ENCODE measurements around the gene DIP2A.
A peak's percentile ranks its signal among the peaks of the same experiment; 100 is the strongest.

The DIP2A gene, protein sequence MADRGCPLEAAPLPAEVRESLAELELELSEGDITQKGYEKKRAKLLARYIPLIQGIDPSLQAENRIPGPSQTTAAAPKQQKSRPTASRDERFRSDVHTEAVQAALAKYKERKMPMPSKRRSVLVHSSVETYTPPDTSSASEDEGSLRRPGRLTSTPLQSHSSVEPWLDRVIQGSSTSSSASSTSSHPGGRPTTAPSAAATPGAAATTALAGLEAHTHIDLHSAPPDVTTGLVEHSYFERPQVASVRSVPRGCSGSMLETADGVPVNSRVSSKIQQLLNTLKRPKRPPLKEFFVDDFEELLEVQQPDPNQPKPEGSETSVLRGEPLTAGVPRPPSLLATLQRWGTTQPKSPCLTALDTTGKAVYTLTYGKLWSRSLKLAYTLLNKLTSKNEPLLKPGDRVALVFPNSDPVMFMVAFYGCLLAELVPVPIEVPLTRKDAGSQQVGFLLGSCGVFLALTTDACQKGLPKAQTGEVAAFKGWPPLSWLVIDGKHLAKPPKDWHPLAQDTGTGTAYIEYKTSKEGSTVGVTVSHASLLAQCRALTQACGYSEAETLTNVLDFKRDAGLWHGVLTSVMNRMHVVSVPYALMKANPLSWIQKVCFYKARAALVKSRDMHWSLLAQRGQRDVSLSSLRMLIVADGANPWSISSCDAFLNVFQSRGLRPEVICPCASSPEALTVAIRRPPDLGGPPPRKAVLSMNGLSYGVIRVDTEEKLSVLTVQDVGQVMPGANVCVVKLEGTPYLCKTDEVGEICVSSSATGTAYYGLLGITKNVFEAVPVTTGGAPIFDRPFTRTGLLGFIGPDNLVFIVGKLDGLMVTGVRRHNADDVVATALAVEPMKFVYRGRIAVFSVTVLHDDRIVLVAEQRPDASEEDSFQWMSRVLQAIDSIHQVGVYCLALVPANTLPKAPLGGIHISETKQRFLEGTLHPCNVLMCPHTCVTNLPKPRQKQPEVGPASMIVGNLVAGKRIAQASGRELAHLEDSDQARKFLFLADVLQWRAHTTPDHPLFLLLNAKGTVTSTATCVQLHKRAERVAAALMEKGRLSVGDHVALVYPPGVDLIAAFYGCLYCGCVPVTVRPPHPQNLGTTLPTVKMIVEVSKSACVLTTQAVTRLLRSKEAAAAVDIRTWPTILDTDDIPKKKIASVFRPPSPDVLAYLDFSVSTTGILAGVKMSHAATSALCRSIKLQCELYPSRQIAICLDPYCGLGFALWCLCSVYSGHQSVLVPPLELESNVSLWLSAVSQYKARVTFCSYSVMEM (N-terminal part only)

GRCh38 chr21:46458315-46459023, at the start of gene DIP2A:
DIP2A (plus strand) TSS chr21:46458891; CDS start chr21:46459132, 241 bp downstream.
- DNase-seq, result peak; percentile 97

- no peak for DNase-seq
Observed at GRCh38 chr21:46409641-46410406, 48.9 kb upstream of the DIP2A start.

DNA sequence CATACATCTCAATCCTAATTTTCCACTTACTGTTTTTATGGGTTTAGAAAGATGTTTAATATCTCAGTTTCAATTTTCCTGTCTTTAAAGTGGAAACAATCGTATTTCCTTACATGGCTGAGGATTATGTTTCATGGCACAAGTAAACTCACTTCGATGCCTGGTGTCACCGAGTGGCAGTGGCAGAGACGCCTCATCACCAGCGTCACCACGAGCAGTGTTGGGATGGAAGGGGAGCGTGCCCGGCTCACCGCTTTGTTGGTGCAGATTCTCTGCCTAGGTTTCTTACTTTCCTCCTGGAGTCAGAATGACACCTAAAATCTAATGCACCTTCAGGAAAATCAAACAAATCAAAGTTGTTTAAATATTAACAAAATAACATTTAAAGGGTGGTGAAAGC, 48.2 kb upstream of the DIP2A start:
- DNase-seq, result no peak

DNA sequence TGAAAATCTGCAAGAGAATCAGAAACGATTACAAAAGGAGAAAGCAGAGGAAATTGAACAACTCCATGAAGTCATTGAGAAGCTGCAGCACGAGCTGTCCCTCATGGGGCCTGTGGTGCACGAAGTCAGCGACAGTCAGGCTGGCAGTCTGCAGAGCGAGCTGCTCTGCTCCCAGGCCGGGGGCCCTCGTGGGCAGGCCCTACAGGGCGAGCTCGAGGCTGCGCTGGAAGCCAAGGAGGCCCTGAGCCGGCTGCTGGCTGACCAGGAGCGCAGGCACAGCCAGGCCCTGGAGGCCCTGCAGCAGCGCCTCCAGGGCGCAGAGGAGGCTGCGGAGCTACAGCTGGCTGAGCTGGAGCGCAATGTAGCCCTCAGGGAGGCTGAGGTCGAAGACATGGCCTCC, 47.5 kb upstream of the DIP2A start:
- no peak for DNase-seq

- DNase-seq, result no peak
Observed at GRCh38 chr21:46411691-46412090, 47.0 kb upstream of the DIP2A start.

DNA sequence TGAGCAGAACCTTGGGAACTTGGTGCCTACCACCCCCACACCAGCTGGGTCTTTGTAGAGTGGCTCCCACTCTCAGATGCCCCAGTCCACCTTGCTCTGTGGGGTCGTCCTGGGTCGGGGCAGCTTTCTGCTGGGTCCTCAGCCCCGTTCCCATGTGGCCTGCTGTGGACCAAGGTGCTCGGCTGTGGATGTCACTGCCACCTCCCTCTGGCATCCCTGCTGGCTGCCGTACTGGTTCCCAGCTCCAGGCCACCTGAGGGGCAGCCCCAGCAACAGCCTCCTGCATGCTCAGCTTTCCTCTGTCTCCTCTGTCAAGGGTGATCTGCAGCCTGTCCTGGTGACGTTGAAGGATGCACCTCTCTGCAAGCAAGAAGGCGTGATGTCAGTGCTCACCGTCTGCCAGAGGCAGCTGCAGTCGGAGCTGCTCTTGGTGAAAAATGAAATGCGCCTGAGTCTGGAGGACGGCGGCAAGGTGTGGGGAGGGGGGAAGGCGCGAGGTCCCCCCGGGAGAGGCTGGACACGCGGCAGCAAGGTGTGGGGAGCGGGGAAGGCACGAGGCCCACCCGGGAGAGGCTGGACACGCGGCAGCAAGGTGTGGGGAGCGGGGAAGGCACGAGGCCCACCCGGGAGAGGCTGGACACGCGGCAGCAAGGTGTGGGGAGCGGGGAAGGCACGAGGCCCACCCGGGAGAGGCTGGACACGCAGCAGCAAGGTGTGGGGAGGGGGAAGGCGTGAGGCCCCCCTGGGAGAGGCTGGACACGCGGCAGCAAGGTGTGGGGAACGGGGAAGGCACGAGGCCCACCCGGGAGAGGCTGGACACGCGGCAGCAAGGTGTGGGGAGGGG, 45.9 kb upstream of the DIP2A start:
- DNase-seq, result no peak

GRCh38 chr21:46413365-46413696, 45.4 kb upstream of the DIP2A start:
- no peak for DNase-seq

DNA sequence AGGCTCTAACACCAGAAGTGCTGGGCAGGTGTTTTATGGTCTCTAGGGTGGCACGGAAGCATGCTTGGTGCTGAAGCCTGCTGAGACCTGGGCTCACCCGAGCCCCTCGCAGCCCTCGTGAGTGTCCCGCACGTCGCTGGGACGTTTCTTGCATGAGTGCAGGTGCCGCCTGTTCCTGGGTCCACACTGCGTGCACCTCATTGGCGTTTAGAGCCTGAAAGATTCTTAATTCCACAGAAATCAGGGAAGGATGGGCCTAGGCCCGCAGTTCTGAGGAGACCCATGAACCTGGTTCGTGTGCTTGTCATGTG, 43.8 kb upstream of the DIP2A start:
- no peak for DNase-seq

DNA sequence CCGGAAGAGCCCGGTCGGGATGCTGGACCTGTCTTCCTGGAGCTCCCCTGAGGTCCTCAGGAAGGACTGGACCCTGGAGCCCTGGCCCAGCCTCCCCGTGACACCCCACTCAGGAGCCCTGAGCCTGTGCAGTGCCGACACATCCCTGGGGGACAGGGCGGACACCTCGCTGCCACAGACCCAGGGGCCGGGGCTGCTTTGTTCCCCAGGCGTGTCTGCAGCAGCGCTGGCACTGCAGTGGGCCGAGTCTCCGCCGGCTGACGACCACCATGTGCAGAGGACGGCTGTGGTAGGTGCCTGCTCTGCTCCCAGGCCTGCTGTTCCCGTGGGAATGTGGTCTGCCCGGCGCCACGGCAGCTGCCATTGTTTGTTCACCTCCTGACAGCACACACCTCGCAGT, 42.1 kb upstream of the DIP2A start:
- DNase-seq, result no peak

- DNase-seq, result no peak
Observed at GRCh38 chr21:46418265-46418946, 40.3 kb upstream of the DIP2A start.

DNA sequence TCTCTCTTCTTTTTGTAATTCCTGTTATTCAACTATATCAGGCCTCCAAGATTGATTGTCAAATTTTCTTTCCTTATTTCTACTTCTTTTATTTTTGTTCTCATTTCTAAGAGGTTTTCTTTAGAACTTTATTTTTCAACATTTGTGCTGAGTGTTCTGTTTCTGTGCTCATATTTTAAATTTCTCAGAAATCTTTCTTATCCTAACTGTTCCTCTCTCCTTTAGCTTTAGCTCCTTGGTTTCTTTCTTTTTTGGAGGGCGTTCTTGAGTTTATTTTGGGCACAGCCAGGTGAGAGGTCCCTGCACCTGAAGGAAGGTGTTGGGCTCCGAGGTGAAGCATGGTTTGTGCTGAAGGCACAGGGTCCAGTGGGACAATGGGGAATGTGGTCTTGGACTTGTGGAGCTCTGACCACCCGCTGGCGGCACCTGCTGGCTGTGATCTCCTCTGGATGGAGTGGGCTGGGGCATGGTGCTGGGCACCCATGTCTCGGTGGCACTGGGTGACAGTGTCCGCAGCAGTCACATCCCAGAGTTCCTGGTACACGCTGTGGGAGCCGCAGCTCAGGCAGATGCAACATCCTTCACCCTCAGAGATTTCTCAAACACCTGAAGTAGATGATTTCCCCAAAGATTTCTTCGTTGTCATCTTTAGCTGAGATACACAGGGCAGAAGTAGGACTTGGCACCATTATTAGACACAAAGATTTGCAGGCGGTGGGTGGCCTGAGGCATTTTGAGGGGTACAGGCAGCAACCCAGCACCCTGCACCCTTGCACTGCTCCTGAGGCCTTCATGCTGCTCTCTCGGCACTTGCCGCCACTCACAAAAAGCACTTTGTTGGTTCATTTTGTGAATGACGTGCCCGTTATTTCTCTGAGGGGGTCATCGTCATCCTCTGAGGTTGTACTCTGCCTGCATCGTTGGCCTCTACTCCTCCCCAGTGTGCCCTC, 38.2 kb upstream of the DIP2A start:
- DNase-seq, result no peak

DNA sequence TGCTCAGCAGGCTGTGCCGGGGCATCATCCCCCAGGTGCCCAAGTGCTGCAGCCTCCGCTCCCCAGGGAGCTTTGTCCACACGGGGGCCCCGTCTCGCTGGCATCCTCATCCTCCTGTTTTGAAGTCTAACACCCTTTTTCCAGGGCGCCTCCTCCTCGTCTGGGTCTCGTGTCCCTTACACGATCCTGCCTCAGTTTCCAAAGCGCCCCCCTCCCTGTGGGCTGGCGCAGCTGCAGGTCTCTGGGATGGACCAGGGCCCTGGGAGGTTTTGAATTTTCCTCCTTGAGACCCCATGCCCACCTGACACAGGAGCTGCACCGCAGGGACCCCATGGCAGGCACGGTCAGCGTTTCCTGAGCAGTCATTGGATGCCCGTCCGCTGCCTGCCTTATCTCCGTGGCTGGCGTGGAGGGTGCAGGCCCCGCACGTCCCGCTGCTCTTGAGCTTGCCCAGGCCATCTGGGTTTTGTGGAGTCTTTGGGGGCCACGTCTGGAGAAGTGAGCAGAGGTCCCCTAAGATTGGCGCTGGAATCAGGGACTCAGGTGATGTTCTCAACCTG, 37.4 kb upstream of the DIP2A start:
- no peak for DNase-seq

DNA sequence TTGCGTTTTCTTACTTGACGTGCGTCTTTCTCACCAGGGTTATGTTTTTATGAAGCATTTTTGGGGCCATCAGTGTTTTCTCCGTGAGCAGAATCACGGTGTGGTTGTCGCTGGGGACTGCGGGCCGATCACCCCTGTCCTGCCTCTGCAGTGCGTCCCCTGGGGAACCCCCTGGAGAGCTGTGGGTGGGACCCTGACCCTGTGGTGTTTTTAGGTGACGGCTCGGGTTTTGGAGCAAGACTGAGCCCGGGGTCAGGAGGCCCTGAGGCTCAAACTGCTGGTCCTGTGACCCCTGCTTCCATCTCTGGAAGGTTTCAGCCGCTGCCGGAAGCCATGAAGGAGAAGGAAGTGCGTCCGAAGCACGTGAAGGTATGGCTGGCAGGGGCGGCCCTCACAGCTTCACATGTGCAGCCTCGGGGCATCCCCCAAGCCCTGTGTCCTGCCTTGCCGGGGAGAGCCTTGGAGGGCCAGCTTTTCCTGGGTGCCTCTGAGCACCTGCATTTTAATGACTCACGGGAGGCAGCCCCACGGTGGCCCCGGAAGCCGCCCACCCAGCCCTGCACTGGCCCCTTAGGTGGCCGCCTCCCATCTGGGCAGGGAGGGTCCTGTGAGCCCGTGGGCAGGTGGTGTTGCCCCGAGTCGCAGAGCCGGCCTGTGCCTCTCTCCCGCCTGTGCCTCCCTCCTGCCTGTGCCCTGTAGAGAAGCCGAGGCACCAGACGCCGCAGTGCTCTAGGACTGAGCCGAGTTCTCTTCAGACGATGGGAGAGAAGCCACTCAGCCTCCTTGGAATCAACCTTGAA, 36.7 kb upstream of the DIP2A start:
- DNase-seq, result no peak

DNA sequence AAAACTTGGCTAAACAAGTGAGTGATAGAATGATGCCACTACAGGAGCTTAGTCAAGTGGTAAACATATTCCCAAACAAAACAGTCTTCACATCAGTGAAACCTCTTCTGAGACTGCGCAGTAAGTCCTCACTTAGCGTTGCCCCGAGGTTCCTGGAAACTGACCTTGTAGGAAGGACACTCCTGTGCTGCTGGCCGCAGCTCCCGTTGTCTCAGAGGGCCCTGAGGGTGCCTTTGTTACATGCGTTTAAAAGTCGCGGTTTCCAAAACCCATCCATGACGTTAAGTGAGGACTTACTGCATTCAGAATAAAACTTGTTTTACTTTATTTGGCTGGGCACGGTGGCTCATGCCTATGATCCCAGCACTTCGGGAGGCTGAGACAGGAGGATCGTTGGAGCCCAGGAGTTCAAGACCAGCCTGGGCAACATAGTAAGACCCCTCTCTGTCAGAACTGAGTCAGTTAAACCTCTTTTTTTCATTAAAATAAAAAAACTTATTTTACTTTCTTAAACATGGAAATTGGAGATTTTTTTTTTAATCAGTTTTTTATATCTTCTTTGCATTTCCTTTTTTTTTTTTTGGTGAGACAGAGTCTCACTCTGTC, 36.0 kb upstream of the DIP2A start:
- no peak for DNase-seq

- DNase-seq, result no peak
Observed at GRCh38 chr21:46423546-46424038, 35.1 kb upstream of the DIP2A start.

DNA sequence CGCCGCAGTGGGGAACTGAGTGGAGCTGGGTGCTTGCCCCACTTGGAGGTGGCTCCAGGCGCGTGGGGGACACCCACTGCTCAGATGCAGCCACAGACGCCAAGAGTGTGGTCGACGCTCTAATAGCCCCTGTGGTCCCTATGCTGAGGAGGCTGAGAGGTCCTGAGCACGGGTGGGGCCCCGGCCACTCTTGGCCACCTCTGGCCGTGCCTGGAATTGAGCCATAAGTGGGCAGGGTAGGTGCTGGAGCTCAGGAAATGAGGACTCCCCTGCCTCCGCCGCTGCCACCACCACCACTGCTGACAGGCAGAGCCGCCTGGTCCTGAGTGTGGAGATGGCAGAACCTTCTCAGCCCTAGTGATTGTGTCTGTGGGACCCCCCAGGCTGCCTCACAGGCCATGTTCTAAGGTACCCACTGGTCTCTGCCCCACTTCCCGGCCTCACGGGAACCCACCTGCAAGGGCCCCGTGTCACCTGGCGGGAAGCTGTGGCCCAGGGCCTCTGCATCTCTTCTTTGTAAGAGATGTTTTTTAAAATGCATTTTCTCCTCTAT, 34.6 kb upstream of the DIP2A start:
- DNase-seq, result no peak

DNA sequence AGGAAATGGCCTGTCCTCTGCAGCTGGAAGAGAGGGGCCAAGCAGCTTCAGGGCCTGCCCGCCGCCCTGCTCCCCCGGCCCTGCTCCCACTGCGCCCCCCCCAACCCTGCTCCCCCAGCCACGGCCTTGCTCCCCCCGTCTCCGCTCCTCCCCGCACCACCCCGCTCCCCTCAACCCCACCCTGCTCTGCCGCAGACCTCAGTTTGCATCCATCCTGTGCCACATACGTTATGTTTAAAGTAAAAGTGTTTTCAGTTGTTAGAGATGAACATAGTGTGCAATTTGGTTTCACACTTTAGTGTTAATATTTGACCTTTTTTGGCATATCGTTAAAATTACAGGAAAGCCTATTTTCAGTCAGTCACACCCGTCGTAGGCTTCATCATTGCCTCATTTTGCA, 34.1 kb upstream of the DIP2A start:
- DNase-seq, result no peak
